ENCODE data around the gene SLC35A4. TPM values are rescaled to one million over a fixed set of nuclear protein-coding genes. Genes with fewer than 3 reads are reported as not detected.

Gene SLC35A4
- total and polyA plus RNA-seq, 4 donors, result 17.5 to 37.0 (median 26.6) TPM

DNA sequence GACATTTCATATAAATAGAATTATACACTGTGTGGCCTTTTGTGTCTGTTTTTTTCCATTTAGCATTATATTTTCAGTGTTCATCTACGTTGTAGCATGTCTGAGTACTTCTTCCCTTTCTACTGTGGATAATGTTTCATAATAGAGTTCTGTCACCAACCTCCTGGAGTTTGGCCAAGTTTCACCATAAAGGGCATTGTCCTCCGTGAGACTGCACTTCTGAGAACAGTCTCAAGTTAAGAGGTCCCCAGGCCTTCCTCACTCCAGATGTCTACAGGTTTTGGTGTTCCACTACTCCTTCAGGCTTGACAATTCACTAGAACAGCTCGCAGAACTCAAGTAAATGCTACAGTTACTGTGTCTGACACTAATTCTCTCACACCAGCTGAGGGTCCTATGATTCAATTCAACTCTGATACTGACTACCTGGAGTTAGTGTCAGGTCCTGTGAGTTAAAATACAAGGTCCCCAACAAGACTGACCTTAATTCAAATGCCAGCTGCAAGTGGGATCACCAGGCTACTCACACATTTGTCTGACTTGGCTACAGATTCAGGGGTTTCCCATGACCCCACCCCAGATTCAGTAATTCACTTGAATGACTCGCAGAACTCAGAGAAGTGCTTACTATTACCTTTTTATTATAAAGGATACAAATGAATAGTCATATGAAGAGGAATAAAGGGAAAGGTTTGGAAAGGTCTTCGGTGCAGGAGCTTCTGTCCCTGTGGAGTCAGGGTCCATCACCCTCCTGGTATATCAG is 31.1 kb downstream of the SLC35A4 start:
- TF ChIP-seq HNF4A (conservative IDR thresholded peaks at IDR 0.05) (peak; percentile 30 to 40), CTCF (IDR thresholded peaks at IDR 0.05; ENCODE audit: low read depth, low read length, missing input control) (no peak), JUND (IDR thresholded peaks at IDR 0.05) (peak in 1 of 2 donors; percentile 52), FOXA2 (IDR thresholded peaks at IDR 0.05) (no peak), RAD21 (IDR thresholded peaks at IDR 0.05) (peak in 1 of 2 donors; percentile 17), TAF1 (conservative IDR thresholded peaks at IDR 0.05) (no peak), YY1 (IDR thresholded peaks at IDR 0.05) (no peak), RXRA (IDR thresholded peaks at IDR 0.05) (peak; percentile 83 to 91)
- TF ChIP-seq, protein P1, sequence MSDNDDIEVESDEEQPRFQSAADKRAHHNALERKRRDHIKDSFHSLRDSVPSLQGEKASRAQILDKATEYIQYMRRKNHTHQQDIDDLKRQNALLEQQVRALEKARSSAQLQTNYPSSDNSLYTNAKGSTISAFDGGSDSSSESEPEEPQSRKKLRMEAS (IDR thresholded peaks at IDR 0.05), result peak; percentile 21
- DNase-seq (ENCODE audit: low spot score), result no peak
- peaks cover 18 to 32% (median 25%) of the 10 kb centered on the region in 4 donors for H3K4me1 ChIP-seq (ENCODE audit: control insufficient read depth in 4 of 4, insufficient read depth in 4 of 4, low read length in 3 of 4)
- H3K4me3 ChIP-seq (ENCODE audit: low read depth in 1 of 3, low read length in 3 of 3), result peak overlapping the region in 1 of 3 donors; percentile 20
- no peaks in the 10 kb centered on the region for H3K36me3 ChIP-seq (ENCODE audit: control insufficient read depth in 4 of 4, insufficient read depth in 3 of 4, low read depth in 1 of 4, low read length in 3 of 4)
- H3K9me3 ChIP-seq (ENCODE audit: control insufficient read depth in 4 of 4, low read length in 3 of 4), result no peaks in the 10 kb centered on the region
- 46% methylated on average over 5 of the region's 5 CpGs for WGBS
- H3K27me3 ChIP-seq (ENCODE audit: control insufficient read depth in 4 of 4, insufficient read depth in 4 of 4, low read length in 3 of 4), result no peaks in the 10 kb centered on the region
- peak overlapping the region in 1 of 2 donors; percentile 20 for H3K9ac ChIP-seq (ENCODE audit: low read depth in 1 of 2, low read length in 2 of 2)
- peak overlapping the region; percentile 80 to 96 for H3K27ac ChIP-seq (ENCODE audit: low read depth in 1 of 2, low read length in 2 of 2)

DNA sequence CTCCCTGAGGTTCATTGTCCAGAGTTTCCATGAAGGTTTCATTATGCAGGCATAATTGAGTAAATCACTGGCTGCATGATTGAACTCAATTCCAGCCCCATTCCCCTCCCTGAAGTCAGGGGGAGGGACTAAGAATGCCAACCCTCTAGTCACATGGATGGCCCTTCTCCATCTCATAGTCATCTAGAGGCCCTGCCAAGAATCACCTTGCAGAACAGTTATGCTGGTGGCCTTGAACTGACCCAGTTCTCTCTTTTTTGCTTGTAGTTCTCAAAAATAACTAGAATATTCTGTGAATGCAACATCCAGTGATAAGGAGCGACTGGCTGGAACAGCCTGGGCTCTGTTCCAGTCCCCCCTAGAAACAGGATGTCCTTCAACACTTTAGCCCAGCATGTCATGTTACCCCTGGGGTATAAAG is 31.7 kb downstream of the SLC35A4 start:
- Histone ChIP-seq H3K4me1 (ENCODE audit: control insufficient read depth in 4 of 4, insufficient read depth in 4 of 4, low read length in 3 of 4) (peaks cover 18 to 32% (median 25%) of the 10 kb centered on the region in 4 donors), H3K9ac (ENCODE audit: low read depth in 1 of 2, low read length in 2 of 2) (peak overlapping the region; percentile 33 to 35), H3K27me3 (ENCODE audit: control insufficient read depth in 4 of 4, insufficient read depth in 4 of 4, low read length in 3 of 4) (no peaks in the 10 kb centered on the region), H3K27ac (ENCODE audit: low read depth in 1 of 2, low read length in 2 of 2) (peak overlapping the region; percentile 80 to 96), H3K9me3 (ENCODE audit: control insufficient read depth in 4 of 4, low read length in 3 of 4) (no peaks in the 10 kb centered on the region), H3K36me3 (ENCODE audit: control insufficient read depth in 4 of 4, insufficient read depth in 3 of 4, low read depth in 1 of 4, low read length in 3 of 4) (no peaks in the 10 kb centered on the region), H3K4me3 (ENCODE audit: low read depth in 1 of 3, low read length in 3 of 3) (peak overlapping the region; percentile 1 to 46 (median 7))
- DNase-seq (ENCODE audit: low spot score), result no peak
- WGBS, result 17% methylated on average over 1 of the region's 1 CpG
- TF ChIP-seq, protein P2, sequence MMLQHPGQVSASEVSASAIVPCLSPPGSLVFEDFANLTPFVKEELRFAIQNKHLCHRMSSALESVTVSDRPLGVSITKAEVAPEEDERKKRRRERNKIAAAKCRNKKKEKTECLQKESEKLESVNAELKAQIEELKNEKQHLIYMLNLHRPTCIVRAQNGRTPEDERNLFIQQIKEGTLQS (IDR thresholded peaks at IDR 0.05), result peak; percentile 35
- peak in 1 of 2 donors; percentile 34 for TF ChIP-seq RAD21 (IDR thresholded peaks at IDR 0.05)
- no peak for TF ChIP-seq GABPA (IDR thresholded peaks at IDR 0.05 in 1 of 2, conservative IDR thresholded peaks at IDR 0.05 in 1 of 2)
- TF ChIP-seq RXRA (IDR thresholded peaks at IDR 0.05), result peak; percentile 87 to 95
- TF ChIP-seq SP1 (IDR thresholded peaks at IDR 0.05), result peak; percentile 81
- TF ChIP-seq CTCF (IDR thresholded peaks at IDR 0.05; ENCODE audit: low read depth, low read length, missing input control), result no peak
- TF ChIP-seq FOXA2 (IDR thresholded peaks at IDR 0.05), result peak; percentile 7
- TF ChIP-seq NR2F2 (IDR thresholded peaks at IDR 0.05), result peak; percentile 20
- TF ChIP-seq TAF1 (conservative IDR thresholded peaks at IDR 0.05), result peak; percentile 74
- peak; percentile 48 to 62 for TF ChIP-seq HNF4A (conservative IDR thresholded peaks at IDR 0.05)
- TF ChIP-seq FOXA1 (IDR thresholded peaks at IDR 0.05), result no peak
- TF ChIP-seq EGR1 (IDR thresholded peaks at IDR 0.05; ENCODE audit: low read depth in 2 of 2), result no peak
- TF ChIP-seq ZBTB33 (IDR thresholded peaks at IDR 0.05), result peak; percentile 78
- TF ChIP-seq, protein P1 (IDR thresholded peaks at IDR 0.05), result peak; percentile 75
- peak; percentile 92 for TF ChIP-seq YY1 (IDR thresholded peaks at IDR 0.05)
- no peak for TF ChIP-seq HNF4G (IDR thresholded peaks at IDR 0.05)
- peak; percentile 76 for TF ChIP-seq REST (IDR thresholded peaks at IDR 0.05)
- peak; percentile 62 to 73 for TF ChIP-seq JUND (IDR thresholded peaks at IDR 0.05)
